ENCODE data around the gene S100Z.
"Not testable (repeated sequence)": the region's sequence is repeated elsewhere in the genome, so short reads cannot be mapped to it uniquely, and the experiment has no call there.

The S100Z gene

DNA sequence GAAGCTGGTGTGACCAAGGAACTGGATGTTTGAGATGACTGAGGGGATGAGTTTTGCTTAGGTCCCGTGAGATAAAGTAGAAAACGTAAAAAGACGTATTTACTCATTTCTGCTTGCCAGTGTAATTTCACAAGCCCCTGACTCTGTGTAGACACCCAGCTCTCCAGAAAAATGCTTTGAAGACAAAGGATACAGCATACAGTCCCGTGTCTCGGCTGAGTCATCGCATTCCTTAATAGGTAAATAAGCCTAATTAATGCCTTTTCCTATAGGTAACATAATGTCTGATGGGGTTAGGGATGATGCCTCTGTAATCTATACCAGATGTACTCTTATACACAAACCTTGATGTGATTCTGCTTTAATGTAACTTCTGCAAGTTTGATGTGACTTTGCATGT, 20.2 kb downstream of the S100Z start:
- no peak overlapping the region for H3K4me3 ChIP-seq (replicated peaks; ENCODE audit: low read depth, low read length)
- TF ChIP-seq, protein P1, sequence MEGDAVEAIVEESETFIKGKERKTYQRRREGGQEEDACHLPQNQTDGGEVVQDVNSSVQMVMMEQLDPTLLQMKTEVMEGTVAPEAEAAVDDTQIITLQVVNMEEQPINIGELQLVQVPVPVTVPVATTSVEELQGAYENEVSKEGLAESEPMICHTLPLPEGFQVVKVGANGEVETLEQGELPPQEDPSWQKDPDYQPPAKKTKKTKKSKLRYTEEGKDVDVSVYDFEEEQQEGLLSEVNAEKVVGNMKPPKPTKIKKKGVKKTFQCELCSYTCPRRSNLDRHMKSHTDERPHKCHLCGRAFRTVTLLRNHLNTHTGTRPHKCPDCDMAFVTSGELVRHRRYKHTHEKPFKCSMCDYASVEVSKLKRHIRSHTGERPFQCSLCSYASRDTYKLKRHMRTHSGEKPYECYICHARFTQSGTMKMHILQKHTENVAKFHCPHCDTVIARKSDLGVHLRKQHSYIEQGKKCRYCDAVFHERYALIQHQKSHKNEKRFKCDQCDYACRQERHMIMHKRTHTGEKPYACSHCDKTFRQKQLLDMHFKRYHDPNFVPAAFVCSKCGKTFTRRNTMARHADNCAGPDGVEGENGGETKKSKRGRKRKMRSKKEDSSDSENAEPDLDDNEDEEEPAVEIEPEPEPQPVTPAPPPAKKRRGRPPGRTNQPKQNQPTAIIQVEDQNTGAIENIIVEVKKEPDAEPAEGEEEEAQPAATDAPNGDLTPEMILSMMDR (IDR thresholded peaks at IDR 0.05; ENCODE audit: low read depth, low read length, missing control alignments), result no peak
- DNase-seq (ENCODE audit: extremely low read depth, low read depth), result peak; percentile 51

DNA sequence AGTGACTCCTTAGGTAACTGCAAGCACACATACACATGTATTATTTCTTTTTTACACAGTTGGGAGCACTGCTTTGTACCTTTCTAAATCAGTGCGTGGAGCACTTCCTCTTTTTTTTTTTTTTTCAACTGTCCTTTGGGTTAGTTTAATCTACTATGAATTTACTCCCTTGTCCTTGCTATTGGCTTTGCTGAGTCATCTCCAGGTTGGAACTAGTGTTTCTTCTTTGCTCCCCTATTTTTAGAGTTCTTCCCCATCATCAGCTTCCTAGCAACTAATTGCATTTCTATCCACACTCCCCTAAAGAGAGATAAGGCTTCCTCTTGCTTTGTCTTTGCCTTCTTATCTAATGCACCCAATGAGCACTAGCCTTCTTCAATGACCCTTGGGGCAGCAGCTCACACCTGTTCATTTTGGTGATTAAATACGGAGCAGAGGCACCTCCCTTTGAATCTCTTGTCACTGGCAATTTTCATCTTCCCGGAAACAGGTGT, 24.3 kb downstream of the S100Z start:
- TF ChIP-seq, protein P1 (IDR thresholded peaks at IDR 0.05; ENCODE audit: low read depth, low read length, missing control alignments), result no peak
- DNase-seq (ENCODE audit: extremely low read depth, low read depth), result no peak
- no peak overlapping the region for H3K4me3 ChIP-seq (replicated peaks; ENCODE audit: low read depth, low read length)

DNA sequence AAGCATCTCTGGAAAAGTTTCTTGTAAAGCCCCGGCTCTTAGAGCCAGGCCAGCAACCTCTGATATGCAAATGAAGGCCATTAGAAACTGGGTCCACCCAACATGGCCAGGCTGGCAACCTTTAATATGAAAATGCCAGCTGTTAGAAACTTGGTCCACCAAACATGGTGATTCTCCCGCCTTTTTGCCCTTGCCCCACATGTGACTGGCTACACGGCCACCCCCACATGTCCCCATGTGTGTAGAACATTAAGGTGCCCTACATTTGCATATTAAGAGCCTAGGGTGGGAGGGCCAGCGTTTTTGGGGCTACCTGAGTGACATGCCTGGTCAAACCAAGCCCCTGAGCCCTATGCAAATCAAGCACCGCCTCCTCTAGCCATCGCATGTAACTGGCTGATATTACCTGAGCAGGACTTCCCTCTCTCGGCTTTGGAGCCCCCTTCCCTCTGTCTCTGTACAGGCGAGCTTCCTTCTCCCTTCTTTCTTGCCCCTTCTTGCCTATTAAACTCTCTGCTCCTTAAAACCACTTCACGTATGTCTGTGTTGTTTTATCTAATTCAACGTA, 39.0 kb downstream of the S100Z start:
- TF ChIP-seq, protein P1 (IDR thresholded peaks at IDR 0.05; ENCODE audit: low read depth, low read length, missing control alignments), result no peak
- no peak for DNase-seq (ENCODE audit: extremely low read depth, low read depth)
- H3K4me3 ChIP-seq (replicated peaks; ENCODE audit: low read depth, low read length), result no peak overlapping the region

DNA sequence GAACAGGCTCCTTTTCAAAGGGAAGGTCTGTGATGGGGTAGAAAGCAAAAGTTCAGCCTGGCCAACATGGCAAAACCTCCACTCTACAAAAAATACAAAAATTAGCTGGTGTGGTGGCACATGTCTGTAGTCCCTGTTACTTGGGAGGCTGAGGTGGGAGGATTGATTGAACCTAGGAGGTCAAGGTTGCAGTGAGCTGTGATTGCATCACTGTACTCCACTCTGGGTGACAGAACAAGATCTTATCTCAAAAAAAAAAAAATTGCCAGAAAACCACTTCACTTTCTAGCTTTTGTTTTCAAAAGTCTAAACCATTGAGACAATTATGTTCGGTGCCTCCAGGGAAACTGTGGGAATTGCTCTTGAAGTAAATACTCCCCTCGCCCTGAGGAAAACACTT, 43.5 kb downstream of the S100Z start:
- TF ChIP-seq, protein P1 (IDR thresholded peaks at IDR 0.05; ENCODE audit: low read depth, low read length, missing control alignments), result no peak
- DNase-seq (ENCODE audit: extremely low read depth, low read depth), result no peak
- no peak overlapping the region for H3K4me3 ChIP-seq (replicated peaks; ENCODE audit: low read depth, low read length)

DNA sequence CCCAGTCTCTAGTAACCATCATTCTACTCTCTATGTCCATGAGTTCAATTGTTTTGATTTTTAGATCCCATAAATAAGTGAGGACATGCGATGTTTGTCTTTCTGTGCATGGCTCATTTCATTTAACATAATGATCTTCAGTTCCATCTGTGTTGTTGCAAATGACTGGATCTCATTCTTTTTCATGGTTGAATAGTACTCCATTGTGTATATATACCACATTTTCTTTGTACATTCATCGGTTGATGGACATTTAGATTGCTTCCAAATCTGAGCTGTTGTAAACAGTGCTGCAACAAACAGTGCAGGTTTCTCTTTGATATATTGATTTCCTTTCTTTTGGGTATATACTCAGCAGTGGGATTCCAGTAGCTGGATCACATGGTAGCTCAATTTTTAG, 46.4 kb downstream of the S100Z start:
- TF ChIP-seq, protein P1 (IDR thresholded peaks at IDR 0.05; ENCODE audit: low read depth, low read length, missing control alignments), result no peak
- H3K4me3 ChIP-seq (replicated peaks; ENCODE audit: low read depth, low read length), result no peak overlapping the region
- no peak for DNase-seq (ENCODE audit: extremely low read depth, low read depth)

DNA sequence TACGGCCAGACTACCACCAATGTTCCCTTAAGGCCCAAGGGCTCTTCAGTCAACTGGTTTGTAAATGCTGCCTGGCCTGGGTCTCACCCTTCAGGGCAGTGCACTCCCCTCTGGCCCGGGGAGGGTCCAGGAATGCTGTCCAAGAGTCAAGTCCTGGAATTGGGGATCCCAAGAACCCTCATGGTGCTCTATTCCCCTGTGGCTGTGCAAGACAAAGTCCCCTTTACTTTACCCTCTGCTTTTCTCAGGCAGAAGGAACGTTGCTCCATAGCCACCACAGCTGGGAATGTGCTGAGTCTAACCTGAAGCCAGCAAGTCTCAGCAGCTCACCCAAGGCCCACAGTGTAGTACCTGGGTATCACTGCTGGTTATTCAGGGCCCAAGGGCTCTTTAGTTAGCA, 51.7 kb downstream of the S100Z start:
- H3K4me3 ChIP-seq (replicated peaks; ENCODE audit: low read depth, low read length), result no peak overlapping the region
- TF ChIP-seq, protein P1 (IDR thresholded peaks at IDR 0.05; ENCODE audit: low read depth, low read length, missing control alignments), result no peak
- DNase-seq (ENCODE audit: extremely low read depth, low read depth), result no peak

DNA sequence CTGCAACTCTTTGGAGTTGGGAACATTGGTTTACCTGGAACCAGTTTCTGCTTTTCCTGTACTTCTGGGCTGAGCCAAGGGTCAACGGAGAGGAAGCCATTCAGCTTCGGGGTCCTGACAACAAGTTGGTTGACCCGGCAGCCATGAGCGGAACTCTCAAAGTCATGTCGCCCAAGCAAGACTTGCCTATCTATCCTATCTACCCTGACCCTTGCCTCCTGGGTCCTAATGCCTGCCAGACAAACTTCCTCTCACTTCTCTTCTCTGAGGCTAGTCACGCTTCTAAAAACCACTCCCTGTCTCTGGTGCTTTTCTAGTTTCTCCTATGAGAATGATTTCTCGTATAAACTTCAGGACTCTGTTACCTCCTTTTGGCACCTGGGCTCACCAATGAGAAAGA, 58.4 kb downstream of the S100Z start:
- no peak overlapping the region for H3K4me3 ChIP-seq (replicated peaks; ENCODE audit: low read depth, low read length)
- TF ChIP-seq, protein P1 (IDR thresholded peaks at IDR 0.05; ENCODE audit: low read depth, low read length, missing control alignments), result no peak
- DNase-seq (ENCODE audit: extremely low read depth, low read depth), result no peak

DNA sequence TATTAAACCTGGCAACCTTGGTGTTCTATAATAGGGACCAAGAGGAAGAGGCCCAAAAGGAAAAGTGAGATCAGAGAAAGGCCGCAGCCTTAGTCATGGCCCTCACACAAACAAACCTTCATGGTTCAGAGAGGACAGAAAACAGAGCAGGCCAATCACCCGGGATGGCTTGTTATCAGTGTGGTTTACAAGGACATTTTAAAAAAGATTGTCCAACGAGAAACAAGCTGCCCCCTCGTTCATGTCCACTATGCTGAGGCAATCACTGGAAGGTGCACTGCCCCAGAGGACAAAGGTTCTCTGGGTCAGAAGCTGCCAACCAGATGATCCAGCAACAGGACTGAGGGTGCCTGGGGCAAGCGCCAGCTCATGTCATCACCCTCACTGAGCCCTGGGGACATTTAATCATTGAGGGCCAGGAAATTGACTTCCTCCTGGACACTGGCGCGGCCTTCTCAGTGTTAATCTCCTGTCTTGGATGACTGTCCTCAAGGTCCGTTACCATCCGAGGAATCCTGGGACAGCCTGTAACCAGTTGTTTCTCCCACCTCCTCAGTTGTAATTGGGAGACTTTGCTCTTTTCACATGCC, 60.6 kb downstream of the S100Z start:
- H3K4me3 ChIP-seq (replicated peaks; ENCODE audit: low read depth, low read length); DNase-seq (ENCODE audit: extremely low read depth, low read depth): not testable (repeated sequence)

DNA sequence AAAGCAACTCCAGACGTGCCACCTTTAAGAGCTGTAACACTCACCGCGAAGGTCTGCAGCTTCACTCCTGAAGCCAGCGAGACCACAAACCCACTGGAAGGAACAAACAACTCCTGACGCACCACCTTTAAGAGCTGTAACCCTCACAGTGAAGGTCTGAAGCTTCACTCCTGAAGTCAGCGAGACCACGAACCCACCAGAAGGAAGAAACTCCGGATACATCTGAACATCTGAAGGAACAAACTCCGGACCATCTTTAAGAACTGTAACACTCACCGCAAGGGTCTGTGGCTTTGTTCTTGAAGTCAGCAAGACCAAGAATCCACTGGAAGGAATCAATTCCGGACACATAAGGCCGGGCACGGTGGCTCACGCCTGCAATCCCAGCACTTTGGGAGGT, 64.9 kb downstream of the S100Z start:
- not testable (repeated sequence) for H3K4me3 ChIP-seq (replicated peaks; ENCODE audit: low read depth, low read length); DNase-seq (ENCODE audit: extremely low read depth, low read depth)
